ENCODE results near the gene MTA1.

The MTA1 gene

DNA sequence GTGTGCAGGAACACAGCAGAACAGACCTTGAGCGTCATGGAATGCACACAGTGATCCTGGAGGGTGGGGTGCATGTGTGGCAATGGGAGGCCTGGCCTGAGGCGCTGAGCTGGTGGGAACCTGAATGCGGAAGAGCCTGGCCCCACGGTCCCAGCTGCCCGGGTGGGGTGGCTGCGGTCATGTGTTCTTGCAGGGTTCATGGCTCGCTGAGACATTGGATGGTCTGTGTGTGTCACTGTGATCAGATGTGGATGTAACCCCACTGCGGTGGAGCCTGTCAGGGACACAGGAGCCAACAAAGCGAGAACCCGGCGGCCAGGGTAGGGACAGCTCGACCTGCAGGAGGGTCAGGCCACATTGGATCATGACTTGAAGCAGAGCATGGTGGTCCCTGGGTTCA is 23.2 kb downstream of the MTA1 start:
- in situ Hi-C loops (cut with MboI; ENCODE audit: low sequenced_read_pairs, unreplicated experiment) = no loop called here
- no peak for TF ChIP-seq CTCF (IDR thresholded peaks at IDR 0.05; ENCODE audit: borderline replicate concordance, control extremely low read depth, extremely low read depth, insufficient read depth, missing control alignments)
- no peak for DNase-seq (ENCODE audit: low spot score)

GRCh38 chr14:105444859-105445258 is 25.2 kb downstream of the MTA1 start:
- TF ChIP-seq CTCF (IDR thresholded peaks at IDR 0.05; ENCODE audit: borderline replicate concordance, control extremely low read depth, extremely low read depth, insufficient read depth, missing control alignments) = no peak
- no peak for DNase-seq (ENCODE audit: low spot score)
- in situ Hi-C loops (cut with MboI; ENCODE audit: low sequenced_read_pairs, unreplicated experiment) = no loop called here

DNA sequence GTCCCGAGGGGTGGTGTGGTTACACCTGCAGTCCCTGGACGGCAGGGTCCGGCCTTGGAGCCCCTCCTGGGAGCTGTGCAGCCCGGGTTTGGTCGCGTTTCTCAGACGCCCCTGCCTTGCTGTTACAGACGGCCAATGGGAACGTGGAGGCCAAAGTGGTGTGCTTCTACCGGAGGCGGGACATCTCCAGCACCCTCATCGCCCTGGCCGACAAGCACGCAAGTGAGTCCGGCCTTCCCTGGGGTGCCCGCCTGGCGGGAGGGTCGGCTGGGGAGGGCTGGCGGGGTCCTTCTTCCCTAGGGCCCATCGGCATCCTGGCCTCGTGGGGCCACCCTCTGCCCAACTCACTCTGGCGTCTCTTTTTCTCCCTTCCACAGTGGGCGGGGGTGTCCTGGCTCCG is 25.7 kb downstream of the MTA1 start:
- no peak for TF ChIP-seq CTCF (IDR thresholded peaks at IDR 0.05; ENCODE audit: borderline replicate concordance, control extremely low read depth, extremely low read depth, insufficient read depth, missing control alignments)
- DNase-seq (ENCODE audit: low spot score) = no peak
- in situ Hi-C loops (cut with MboI; ENCODE audit: low sequenced_read_pairs, unreplicated experiment) = no loop called here

DNA sequence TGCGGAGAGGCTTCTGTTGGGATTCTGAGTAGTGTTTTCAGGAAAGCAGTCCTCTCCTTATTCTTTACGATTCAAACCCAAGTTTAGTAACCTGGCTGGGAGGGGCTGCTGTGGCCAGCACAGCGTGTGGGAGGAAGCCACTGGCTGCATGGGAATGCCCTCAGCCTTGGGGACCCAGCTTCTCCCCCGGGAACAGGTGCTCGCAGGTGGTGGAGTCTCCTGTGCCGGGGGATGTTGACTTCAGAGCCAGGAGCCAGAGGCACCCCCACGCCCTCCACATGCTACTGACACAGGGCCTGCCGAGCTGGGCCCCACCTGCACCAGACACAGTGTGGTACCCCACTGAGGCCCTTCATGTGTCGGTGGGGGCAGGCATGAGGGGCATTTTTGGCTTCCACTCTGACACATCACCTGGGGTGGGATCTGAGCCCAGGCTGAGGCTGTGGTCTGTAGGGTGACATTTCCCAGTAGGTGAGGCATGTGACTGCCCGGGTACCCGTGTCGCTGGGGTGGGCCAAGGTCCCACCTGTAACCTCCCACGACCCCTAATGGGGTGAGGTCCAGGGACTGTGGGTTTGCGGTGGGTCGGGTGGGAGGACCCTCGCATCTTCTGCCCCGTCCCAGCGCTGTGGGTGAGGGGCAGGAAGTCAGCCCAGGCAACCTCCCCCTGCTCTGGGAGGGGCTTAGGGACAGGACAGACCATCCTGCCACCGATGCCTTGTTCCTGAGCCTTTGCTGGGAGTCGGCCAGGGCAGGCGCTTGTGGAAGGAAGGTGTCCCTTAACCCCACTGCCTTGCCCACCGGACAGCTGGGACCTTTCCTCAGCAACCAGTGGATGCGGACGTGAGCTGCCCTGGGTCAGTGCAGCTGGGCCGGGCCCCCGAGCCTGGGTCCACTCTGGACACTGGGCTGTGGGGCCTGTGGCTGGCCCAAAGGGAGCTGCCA is 26.5 kb downstream of the MTA1 start:
- TF ChIP-seq CTCF (IDR thresholded peaks at IDR 0.05; ENCODE audit: borderline replicate concordance, control extremely low read depth, extremely low read depth, insufficient read depth, missing control alignments) = no peak
- no peak for DNase-seq (ENCODE audit: low spot score)
- in situ Hi-C loops (cut with MboI; ENCODE audit: low sequenced_read_pairs, unreplicated experiment) = no loop called here

- DNase-seq (ENCODE audit: low spot score) = no peak
- in situ Hi-C loops (cut with MboI; ENCODE audit: low sequenced_read_pairs, unreplicated experiment) = no loop called here
- TF ChIP-seq CTCF (IDR thresholded peaks at IDR 0.05; ENCODE audit: borderline replicate concordance, control extremely low read depth, extremely low read depth, insufficient read depth, missing control alignments) = no peak
Measured at GRCh38 chr14:105446971-105447370, 27.3 kb downstream of the MTA1 start.

DNA sequence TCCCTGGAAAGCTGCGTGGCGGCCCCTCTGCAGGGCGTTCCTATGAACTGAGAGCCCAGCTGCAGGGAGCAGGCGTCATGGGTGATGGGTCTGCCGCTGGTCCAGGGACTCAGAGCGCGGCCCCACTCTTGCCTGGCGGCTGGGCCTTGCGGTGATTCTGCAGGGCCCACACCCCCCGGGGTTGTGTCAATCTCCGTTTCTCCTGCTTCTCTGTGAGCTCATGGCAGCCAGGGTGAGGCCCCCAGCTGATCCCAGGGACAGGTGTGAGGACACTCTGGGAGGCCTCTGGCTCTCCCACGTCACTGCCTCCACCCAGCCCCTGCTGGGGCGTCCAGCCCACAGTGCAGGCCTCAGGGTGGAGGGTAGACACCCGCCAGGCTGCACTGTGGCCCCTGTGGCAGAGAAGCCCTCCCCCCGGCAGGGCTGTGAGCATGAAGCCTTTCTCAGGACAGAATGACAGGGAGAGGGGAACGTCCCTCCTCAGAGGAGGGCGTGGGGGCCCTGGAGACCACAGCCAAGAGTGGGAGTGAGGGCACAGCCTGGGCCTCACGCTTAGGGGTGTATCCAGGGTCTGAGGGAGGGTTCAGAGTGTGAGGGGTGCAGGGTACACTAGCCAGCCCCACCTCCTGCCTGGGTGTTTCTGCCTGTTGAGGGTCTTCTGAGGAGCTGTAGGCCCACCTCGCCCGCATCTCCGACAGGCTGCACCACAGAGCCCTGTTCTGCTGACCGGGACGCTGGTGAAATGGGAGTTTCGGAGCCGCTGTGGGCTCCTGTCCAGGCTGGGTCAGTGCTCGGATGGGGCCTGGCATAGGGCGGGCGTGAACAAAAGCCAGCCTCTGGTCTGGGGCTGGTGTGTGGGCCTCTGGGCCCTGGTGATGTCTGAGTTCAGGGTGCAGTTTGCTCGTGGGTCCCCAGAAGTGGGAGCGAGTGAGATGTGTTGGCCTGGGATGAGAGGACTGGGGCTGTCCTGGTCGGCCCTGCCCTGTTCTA is 28.3 kb downstream of the MTA1 start:
- in situ Hi-C loops (cut with MboI; ENCODE audit: low sequenced_read_pairs, unreplicated experiment) = no loop called here
- no peak for TF ChIP-seq CTCF (IDR thresholded peaks at IDR 0.05; ENCODE audit: borderline replicate concordance, control extremely low read depth, extremely low read depth, insufficient read depth, missing control alignments)
- no peak for DNase-seq (ENCODE audit: low spot score)
